Heart left ventricle (tissue), 13 donors: ENCODE measurements around the gene BAIAP2.

Source experiments
- POLR2A ChIP-seq, 2 donors: fragments of 450-650 bp; IDR thresholded peaks; one replicate each; pipeline ENCODE4 v1.6.1; 2017; ENCODE audit warnings: antibody characterized with exemption in 2 of 2, mild to moderate bottlenecking in 2 of 2, moderate library complexity in 2 of 2
- TF ChIP-seq, protein P1 (sequence below), 12 donors: fragments of 200-600 bp; sonication (generic) in 4 of 12; IDR thresholded peaks; one replicate each; pipeline versions ENCODE4 v1.5.0 to v1.8.0; 2018 to 2022; ENCODE audit warnings: antibody characterized with exemption in 12 of 12, mild to moderate bottlenecking in 5 of 12
- donor health status: ischemic (EF 13 %, LVEDD 7.1; RV severe dilation, severe dysfunction).
- donor health status: DM: no; HTN: yes; CAD: no.
- donor health status: DM: no; HTN: no; CAD: no.
- donor health status: ischemic (EF 25% LVEDD 6.9; RV normal size, moderate dysfunction).
- donor health status: ischemic (EF 25% LVEDD 5.7; RV mildly dilated, moderate dysfunction).
- donor health status: ischemic (EF 35%, LVEDD 5.7; RV mildly dilated, moderate dysfunction).
- donor health status: nonischemic (EF 11% LVEDD 7.7; RV severe dilation, severe dysfunction).
- donor health status: DM: yes; HTN: yes; CAD: no.
- donor health status: PGD.
- donor health status: ischemic (EF 29% LVEDD 5.4; RV normal size, mild dysfunction).
- donor health status: nonischemic (EF 23%, LVEDD 6.1; RV moderate dilation, normal function).

DNA sequence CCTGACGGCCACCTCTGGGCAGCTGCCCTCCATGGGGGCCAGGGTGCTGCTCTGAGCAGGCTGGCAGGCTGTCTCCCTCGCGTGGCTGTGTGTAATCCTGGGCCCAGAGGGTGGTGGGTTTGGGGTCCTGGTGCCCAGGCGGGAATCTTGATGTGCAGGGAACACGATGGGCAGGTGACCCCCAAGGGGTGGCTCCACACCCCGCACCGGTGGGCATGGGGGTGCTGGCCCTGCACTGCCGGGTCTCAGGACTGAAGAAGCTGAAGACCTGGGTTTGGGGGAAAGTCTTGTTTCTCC lies 34.7 kb upstream of the BAIAP2 start:
- TF ChIP-seq, protein P1, sequence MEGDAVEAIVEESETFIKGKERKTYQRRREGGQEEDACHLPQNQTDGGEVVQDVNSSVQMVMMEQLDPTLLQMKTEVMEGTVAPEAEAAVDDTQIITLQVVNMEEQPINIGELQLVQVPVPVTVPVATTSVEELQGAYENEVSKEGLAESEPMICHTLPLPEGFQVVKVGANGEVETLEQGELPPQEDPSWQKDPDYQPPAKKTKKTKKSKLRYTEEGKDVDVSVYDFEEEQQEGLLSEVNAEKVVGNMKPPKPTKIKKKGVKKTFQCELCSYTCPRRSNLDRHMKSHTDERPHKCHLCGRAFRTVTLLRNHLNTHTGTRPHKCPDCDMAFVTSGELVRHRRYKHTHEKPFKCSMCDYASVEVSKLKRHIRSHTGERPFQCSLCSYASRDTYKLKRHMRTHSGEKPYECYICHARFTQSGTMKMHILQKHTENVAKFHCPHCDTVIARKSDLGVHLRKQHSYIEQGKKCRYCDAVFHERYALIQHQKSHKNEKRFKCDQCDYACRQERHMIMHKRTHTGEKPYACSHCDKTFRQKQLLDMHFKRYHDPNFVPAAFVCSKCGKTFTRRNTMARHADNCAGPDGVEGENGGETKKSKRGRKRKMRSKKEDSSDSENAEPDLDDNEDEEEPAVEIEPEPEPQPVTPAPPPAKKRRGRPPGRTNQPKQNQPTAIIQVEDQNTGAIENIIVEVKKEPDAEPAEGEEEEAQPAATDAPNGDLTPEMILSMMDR (IDR thresholded peaks at IDR 0.05) = no peak
- TF ChIP-seq POLR2A (IDR thresholded peaks at IDR 0.05) = no peak
